HCT116 (cell line): Measurements from ENCODE around the gene GNG4. TPM values are rescaled to one million over a fixed set of nuclear protein-coding genes. Genes with fewer than 3 reads are reported as not detected.

Experiments used
- ATAC-seq: fragments of 200-7000 bp; cut with Tn5 transposase; 2 replicates; pipeline ENCODE4 v1.9.1; 2020; ENCODE audit warnings: mild to moderate bottlenecking, moderate library complexity
- BruUV-seq: library from RNA; stranded (reverse); fragments of 400-500 nt; replicated peaks from 2 replicates; lab custom pipeline; 2021; lab: Mats Ljungman, UMichigan
- CTCF ChIA-PET: fragments of 300-600 bp; sonication (Branson Sonifier 250); formaldehyde crosslinking; loops from one replicate; lab custom pipeline; 2021; ENCODE audit warnings: antibody characterized with exemption; lab: Charles Lee
- POLR2A ChIA-PET: fragments of 300-600, 350-600 bp; sonication (Branson Sonifier 250); formaldehyde crosslinking; loops from one replicate; lab custom pipeline; 2021; ENCODE audit warnings: antibody characterized with exemption; lab: Charles Lee
- RAD21 ChIA-PET, 2 experiments: fragments of 300-600 bp; sonication (Branson Sonifier 250); formaldehyde crosslinking; loops; one replicate each; lab custom pipeline; 2023; ENCODE audit warnings: low total read pairs in 2 of 2; ENCODE audit not compliant: uncharacterized antibody in 2 of 2, unreplicated experiment in 2 of 2, low non-redundant PET in 1 of 2; lab: Charles Lee
- DNase-seq: peaks from one replicate; pipeline ENCODE4 v3.0.0-alpha.2; 2010; ENCODE audit warnings: low read depth, low spot score
- H2AFZ ChIP-seq: fragments of 200-600 bp; shearing (Covaris generic), sonication (generic); 2 replicates; pipeline ENCODE4 v1.6.1; 2017; ENCODE audit warnings: low read depth, mixed run types, mixed read lengths, antibody characterized with exemption, low read length; ENCODE audit not compliant: poor library complexity, severe bottlenecking
- H3K27ac ChIP-seq: 2 replicates; pipeline ENCODE4 v1.5.1; 2012; ENCODE audit warnings: low read depth, low read length
- H3K27me3 ChIP-seq: fragments of 200-600 bp; sonication (generic); 2 replicates; pipeline ENCODE4 v1.6.1; 2016; ENCODE audit warnings: mixed run types, low read length, mixed read lengths; ENCODE audit not compliant: insufficient read depth
- H3K36me3 ChIP-seq, 2 experiments: fragments of 200-500 bp in 1 of 2; fragments of 200-600 bp in 1 of 2; sonication (Bioruptor generic) in 1 of 2; sonication (generic) in 1 of 2; 2 replicates each; pipeline versions ENCODE4 v1.5.1 to v1.6.1; 2014 to 2016; ENCODE audit warnings: low read length in 2 of 2, inconsistent platforms in 1 of 2, mixed read lengths in 1 of 2, mixed run types in 1 of 2; ENCODE audit not compliant: insufficient read depth in 2 of 2, control insufficient read depth in 1 of 2
- H3K4me1 ChIP-seq, 2 experiments: fragments of 200-600 bp in 1 of 2; sonication (generic) in 1 of 2; 2 replicates each; pipeline versions ENCODE4 v1.5.1 to v1.6.1; 2012 to 2017; ENCODE audit warnings: low read length in 2 of 2, inconsistent platforms in 1 of 2, mild to moderate bottlenecking in 1 of 2, mixed read lengths in 1 of 2, mixed run types in 1 of 2, moderate library complexity in 1 of 2; ENCODE audit not compliant: insufficient read depth in 2 of 2, control insufficient read depth in 1 of 2
- H3K4me2 ChIP-seq: fragments of 200-600 bp; sonication (generic); 2 replicates; pipeline ENCODE4 v1.6.1; 2017; ENCODE audit warnings: mixed run types, low read length, mixed read lengths
- H3K4me3 ChIP-seq, 2 experiments: fragments of 200-600 bp in 1 of 2; sonication (generic) in 1 of 2; replicated peaks in 1 of 2; 2 replicates each; pipeline ENCODE4 v1.5.1; 2011 to 2016; ENCODE audit warnings: low read length in 2 of 2, control low read depth in 1 of 2, low read depth in 1 of 2, mild to moderate bottlenecking in 1 of 2, mixed read lengths in 1 of 2, mixed run types in 1 of 2
- H3K79me2 ChIP-seq: fragments of 200-600 bp; sonication (generic); 2 replicates; pipeline ENCODE4 v1.6.1; 2017; ENCODE audit warnings: mild to moderate bottlenecking, mixed run types, low read length, moderate library complexity, mixed read lengths; ENCODE audit not compliant: insufficient read depth
- H3K9ac ChIP-seq: fragments of 200-600 bp; sonication (generic); 2 replicates; pipeline ENCODE4 v1.6.1; 2016; ENCODE audit warnings: low read length, mixed read lengths
- H3K9me2 ChIP-seq: fragments of 200-600 bp; sonication (generic), shearing (Covaris generic); 2 replicates; pipeline ENCODE4 v1.6.1; 2017; ENCODE audit warnings: mixed run types, mild to moderate bottlenecking, moderate library complexity; ENCODE audit not compliant: insufficient read depth
- H3K9me3 ChIP-seq, 2 experiments: fragments of 200-500 bp in 1 of 2; fragments of 200-600 bp in 1 of 2; sonication (Bioruptor generic) in 1 of 2; sonication (generic) in 1 of 2; 2 replicates each; pipeline ENCODE4 v1.6.1; 2014 to 2017; ENCODE audit warnings: low read length in 2 of 2, mixed read lengths in 2 of 2, inconsistent platforms in 1 of 2, low read depth in 1 of 2, mild to moderate bottlenecking in 1 of 2, mixed run types in 1 of 2, moderate library complexity in 1 of 2; ENCODE audit not compliant: control insufficient read depth in 1 of 2, insufficient read depth in 1 of 2
- H4K20me1 ChIP-seq: fragments of 200-600 bp; sonication (generic), shearing (Covaris generic); 2 replicates; pipeline ENCODE4 v1.6.1; 2017; ENCODE audit warnings: mixed run types, mild to moderate bottlenecking, moderate library complexity; ENCODE audit not compliant: insufficient read depth
- ATF3 ChIP-seq: IDR thresholded peaks from 2 replicates; pipeline ENCODE4 v1.6.1; 2012
- CBX3 ChIP-seq: IDR thresholded peaks from 2 replicates; pipeline ENCODE4 v1.6.1; 2012; ENCODE audit warnings: low read depth
- CEBPB ChIP-seq: IDR thresholded peaks from 2 replicates; pipeline ENCODE4 v1.6.1; 2012; ENCODE audit warnings: low read depth
- CTCF ChIP-seq, 3 experiments: fragments of 200-600 bp in 1 of 3; sonication (generic) in 1 of 3; IDR thresholded peaks in 2 of 3; conservative IDR thresholded peaks in 1 of 3; 2 replicates each; pipeline ENCODE4 v1.5.1; 2012 to 2017; ENCODE audit warnings: low read depth in 2 of 3, low read length in 2 of 3, antibody characterized with exemption in 1 of 3, borderline replicate concordance in 1 of 3, control low read depth in 1 of 3, mild to moderate bottlenecking in 1 of 3, mixed read lengths in 1 of 3, mixed run types in 1 of 3, moderate library complexity in 1 of 3; ENCODE audit not compliant: insufficient read depth in 1 of 3
- EZH2 ChIP-seq: fragments of 200-600 bp; sonication (generic); IDR thresholded peaks from 2 replicates; pipeline ENCODE4 v1.6.1; 2017; ENCODE audit warnings: antibody characterized with exemption, mixed run types
- EZH2phosphoT487 ChIP-seq: fragments of 200-600 bp; IDR thresholded peaks from 2 replicates; pipeline ENCODE4 v1.6.1; 2018; ENCODE audit warnings: antibody characterized with exemption, borderline replicate concordance
- FOSL1 ChIP-seq: IDR thresholded peaks from 2 replicates; pipeline ENCODE4 v1.6.1; 2012; ENCODE audit warnings: low read depth
- JUND ChIP-seq: IDR thresholded peaks from 2 replicates; pipeline ENCODE4 v1.6.1; 2012
- POLR2AphosphoS5 ChIP-seq: IDR thresholded peaks from 2 replicates; pipeline ENCODE4 v1.6.1; 2011; ENCODE audit warnings: mild to moderate bottlenecking, low read depth, low read length, moderate library complexity
- RAD21 ChIP-seq: IDR thresholded peaks from 2 replicates; pipeline ENCODE4 v1.6.1; 2012; ENCODE audit warnings: low read depth, mild to moderate bottlenecking
- REST ChIP-seq: IDR thresholded peaks from 2 replicates; pipeline ENCODE4 v1.6.1; 2012; ENCODE audit warnings: low read depth
- SIN3A ChIP-seq: IDR thresholded peaks from 2 replicates; pipeline ENCODE4 v1.6.1; 2012; ENCODE audit warnings: low read depth
- SRF ChIP-seq: IDR thresholded peaks from 2 replicates; pipeline ENCODE4 v1.6.1; 2012; ENCODE audit warnings: low read depth
- TCF7L2 ChIP-seq: IDR thresholded peaks from 2 replicates; pipeline ENCODE4 v1.7.0; 2011; ENCODE audit warnings: borderline replicate concordance, inconsistent platforms; ENCODE audit not compliant: insufficient read depth, insufficient read length; ENCODE audit errors: extremely low read depth
- ZBTB33 ChIP-seq: IDR thresholded peaks from 2 replicates; pipeline ENCODE4 v1.6.1; 2011; ENCODE audit warnings: mild to moderate bottlenecking, low read length, moderate library complexity; ENCODE audit not compliant: insufficient replicate concordance; ENCODE audit errors: extremely low read depth
- ZFX ChIP-seq: fragments of 450-650 bp; IDR thresholded peaks from 2 replicates; pipeline ENCODE4 v1.6.1; 2017
- intact Hi-C: fragments of 100-400 bp; cut with micrococcal nuclease; formaldehyde crosslinking; loops from 2 replicates; pipeline ENCODE4 v1.10.0; 2022
- total RNA-seq: library from RNA; stranded (reverse); gene quantifications from one replicate; pipeline ENCODE4 v1.2.1, GENCODE V29; 2021; ENCODE audit not compliant: unreplicated experiment

The GNG4 gene
- total RNA-seq, 1 experiment from 2014 or later = 10.6 TPM

GRCh38 chr1:235644693-235645305, 4.8 kb downstream of the GNG4 start:
- H3K9ac ChIP-seq = no peak overlapping the region
- no peaks in the 10 kb centered on the region for H3K79me2 ChIP-seq
- RAD21 ChIA-PET = no interaction called here
- no peaks in the 10 kb centered on the region for H4K20me1 ChIP-seq
- POLR2A ChIA-PET = no interaction called here
- H3K4me3 ChIP-seq = no peak overlapping the region
- no TSS peak for BruUV-seq
- no peaks in the 10 kb centered on the region for H3K9me2 ChIP-seq
- H2AFZ ChIP-seq = no peak overlapping the region
- DNase-seq (no peak), ATAC-seq (no peak)
- no peaks in the 10 kb centered on the region for H3K27me3 ChIP-seq
- no peaks in the 10 kb centered on the region for H3K9me3 ChIP-seq
- intact Hi-C loops = no loop called here
- TF ChIP-seq ATF3 = no peak
- no peak for TF ChIP-seq FOSL1
- no peak for TF ChIP-seq POLR2AphosphoS5
- no peak for TF ChIP-seq SIN3A
- TF ChIP-seq ZBTB33 = no peak
- TF ChIP-seq TCF7L2 = no peak
- no peak for TF ChIP-seq EZH2
- no peak for TF ChIP-seq SRF
- no peak for TF ChIP-seq CEBPB
- TF ChIP-seq JUND = no peak
- TF ChIP-seq CBX3 = no peak
- TF ChIP-seq CTCF (IDR thresholded peaks at IDR 0.05 in 2 of 3, conservative IDR thresholded peaks at IDR 0.05 in 1 of 3; ENCODE audit: borderline replicate concordance in 1 of 3, insufficient read depth in 1 of 3, low read depth in 2 of 3, low read length in 2 of 3) = no peak
- no peak for TF ChIP-seq REST
- no peak for TF ChIP-seq EZH2phosphoT487
- no peak for TF ChIP-seq RAD21
- no peak for TF ChIP-seq ZFX
- H3K4me1 ChIP-seq = peaks cover 27 to 45% of the 10 kb centered on the region in 2 experiments
- no peak overlapping the region for H3K4me2 ChIP-seq
- no peak overlapping the region for H3K27ac ChIP-seq
- H3K36me3 ChIP-seq = no peaks in the 10 kb centered on the region
- CTCF ChIA-PET = no interaction called here
